T-helper 17 cell (primary cell): ENCODE measurements around the gene SH2D1B. TPM values are rescaled to one million over a fixed set of nuclear protein-coding genes. Genes with fewer than 3 reads are reported as not detected.

ENCODE experiments used
- ATAC-seq: fragments of 150-1000 bp; cut with Tn5 transposase; 2 replicates; pipeline ENCODE4 v1.10.0; 2021; ENCODE audit warnings: mild to moderate bottlenecking, moderate library complexity
- DNase-seq, 3 donors: peaks; one replicate each; pipeline versions ENCODE4 v3.0.0 to v3.0.0-alpha.2; 2020 to 2021
- H3K9me3 ChIP-seq: one replicate; pipeline ENCODE4 v1.7.0; 2013; ENCODE audit warnings: low read length, mild to moderate bottlenecking; ENCODE audit not compliant: control insufficient read depth, poor library complexity, severe bottlenecking
- H3K27ac Mint-ChIP-seq: one replicate; pipeline ENCODE4 v1.8.0; 2022; ENCODE audit warnings: mild to moderate bottlenecking, moderate library complexity, mixed read lengths
- H3K27me3 Mint-ChIP-seq: one replicate; pipeline ENCODE4 v1.8.0; 2022; ENCODE audit warnings: mixed read lengths
- H3K36me3 Mint-ChIP-seq: one replicate; pipeline ENCODE4 v1.8.0; 2022; ENCODE audit warnings: low read depth, mixed read lengths
- H3K4me1 Mint-ChIP-seq: one replicate; pipeline ENCODE4 v1.8.0; 2022; ENCODE audit warnings: mild to moderate bottlenecking, mixed read lengths
- H3K4me3 Mint-ChIP-seq: one replicate; pipeline ENCODE4 v1.8.0; 2022; ENCODE audit warnings: mild to moderate bottlenecking, moderate library complexity, mixed read lengths
- total RNA-seq, 4 donors: library from RNA in 2 of 4; stranded (reverse) in 2 of 4; gene quantifications; one replicate each; pipeline ENCODE4 v1.2.3 and lab custom pipeline; 2022 to 2026

Gene SH2D1B
- total RNA-seq, 2 donors from 2014 or later: 0.13 to 0.22 TPM

DNA sequence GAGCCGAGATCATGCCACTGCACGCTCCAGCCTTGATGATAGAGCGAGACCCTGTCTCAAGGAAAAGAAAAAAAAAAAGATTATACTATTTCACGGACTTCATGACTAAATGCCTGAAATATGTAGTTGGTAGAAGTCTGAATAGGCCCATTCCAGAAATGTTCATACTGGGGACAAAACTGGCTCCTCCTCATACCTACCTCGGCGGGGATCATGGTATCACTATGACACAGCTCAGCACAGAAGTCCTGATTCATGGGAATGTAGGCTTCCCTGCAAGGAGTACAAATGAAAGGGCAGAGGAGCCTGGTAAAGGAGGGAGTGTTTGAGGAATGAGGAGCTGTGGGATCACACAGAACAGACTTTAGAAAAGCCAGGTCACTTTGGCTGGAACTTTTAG is 40.3 kb downstream of the SH2D1B start:
- peaks cover 28% of the 10 kb centered on the region for H3K27me3 Mint-ChIP-seq
- H3K9me3 ChIP-seq: no peaks in the 10 kb centered on the region
- no peaks in the 10 kb centered on the region for H3K36me3 Mint-ChIP-seq
- DNase-seq (no peak), ATAC-seq (no peak)
- H3K4me1 Mint-ChIP-seq: no peaks in the 10 kb centered on the region
- no peak overlapping the region for H3K4me3 Mint-ChIP-seq
- no peak overlapping the region for H3K27ac Mint-ChIP-seq

GRCh38 chr1:162370721-162371120 is 41.2 kb downstream of the SH2D1B start:
- no peak overlapping the region for H3K4me3 Mint-ChIP-seq
- H3K4me1 Mint-ChIP-seq: no peaks in the 10 kb centered on the region
- ATAC-seq: no peak
- no peaks in the 10 kb centered on the region for H3K9me3 ChIP-seq
- no peak for DNase-seq
- no peaks in the 10 kb centered on the region for H3K36me3 Mint-ChIP-seq
- peaks cover 36% of the 10 kb centered on the region for H3K27me3 Mint-ChIP-seq
- no peak overlapping the region for H3K27ac Mint-ChIP-seq

DNA sequence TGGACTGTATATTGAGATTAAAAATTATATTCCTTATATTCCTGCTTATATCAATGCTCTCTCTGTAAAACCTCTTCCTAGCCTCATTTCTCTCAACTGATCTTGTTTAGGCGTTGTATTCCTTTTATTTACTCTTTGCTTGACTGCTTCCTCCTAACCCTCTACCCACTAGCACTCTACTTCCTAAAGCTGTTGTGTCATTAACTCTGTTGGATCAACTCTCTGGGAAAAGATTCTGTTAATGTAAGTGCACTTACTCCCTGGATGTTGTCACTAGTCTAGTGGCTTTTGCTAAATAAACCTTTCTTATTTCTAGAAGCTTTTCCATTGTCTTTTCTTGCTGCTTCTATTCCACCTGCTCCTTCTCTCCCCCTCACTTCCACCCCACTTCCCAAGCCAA is 41.8 kb downstream of the SH2D1B start:
- DNase-seq (no peak), ATAC-seq (no peak)
- H3K27me3 Mint-ChIP-seq: peaks cover 41% of the 10 kb centered on the region
- H3K36me3 Mint-ChIP-seq: no peaks in the 10 kb centered on the region
- no peak overlapping the region for H3K27ac Mint-ChIP-seq
- no peak overlapping the region for H3K4me3 Mint-ChIP-seq
- H3K9me3 ChIP-seq: no peaks in the 10 kb centered on the region
- H3K4me1 Mint-ChIP-seq: no peaks in the 10 kb centered on the region

DNA sequence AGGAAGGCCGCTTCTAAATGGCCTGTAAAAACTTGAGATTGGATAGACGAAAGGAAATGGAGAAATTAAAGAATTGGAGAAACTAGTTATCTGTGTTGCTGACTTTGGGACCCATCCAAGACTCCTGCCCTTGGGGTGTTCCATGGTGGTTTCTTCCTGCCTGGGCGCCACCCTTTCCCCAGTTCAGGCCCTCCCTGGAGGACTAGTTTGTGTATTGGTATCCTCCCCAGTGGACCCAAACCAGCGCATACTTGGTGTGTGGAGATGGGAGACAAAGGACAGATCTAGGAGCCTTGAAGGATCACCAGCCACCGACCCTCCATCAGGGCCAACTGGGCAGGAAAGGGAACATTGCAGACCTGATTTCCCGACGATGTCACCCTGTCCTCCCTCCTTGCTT is 42.4 kb downstream of the SH2D1B start:
- Mint-ChIP-seq H3K27me3 (peaks cover 47% of the 10 kb centered on the region), H3K36me3 (no peaks in the 10 kb centered on the region), H3K4me3 (no peak overlapping the region), H3K27ac (no peak overlapping the region), H3K4me1 (peaks cover 2% of the 10 kb centered on the region)
- DNase-seq: no peak
- H3K9me3 ChIP-seq: no peaks in the 10 kb centered on the region
- no peak for ATAC-seq

DNA sequence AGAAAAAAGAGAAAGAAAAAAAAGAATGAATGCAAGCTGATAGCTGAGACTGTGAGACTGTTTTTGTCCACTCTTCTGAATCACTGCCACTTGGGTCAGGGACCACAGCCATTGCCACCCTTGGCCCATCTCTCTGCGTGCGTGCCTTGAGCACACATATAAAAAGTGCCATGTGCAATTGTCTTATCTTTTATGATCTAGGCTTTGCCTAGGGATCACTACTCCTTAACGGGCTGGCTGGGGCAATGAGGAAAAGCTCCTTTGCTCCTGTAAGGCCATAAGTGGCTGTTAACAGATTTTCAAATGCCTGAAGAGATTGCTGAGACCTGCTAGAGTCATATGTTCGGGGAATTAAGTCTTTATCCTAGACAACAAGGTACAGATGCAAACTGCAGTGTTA is 43.5 kb downstream of the SH2D1B start:
- ATAC-seq: no peak
- Mint-ChIP-seq H3K36me3 (no peaks in the 10 kb centered on the region), H3K4me3 (no peak overlapping the region), H3K27me3 (peaks cover 58% of the 10 kb centered on the region), H3K27ac (no peak overlapping the region), H3K4me1 (peaks cover 2% of the 10 kb centered on the region)
- no peaks in the 10 kb centered on the region for H3K9me3 ChIP-seq
- DNase-seq: no peak

GRCh38 chr1:162367772-162368171 is 44.2 kb downstream of the SH2D1B start:
- no peaks in the 10 kb centered on the region for H3K9me3 ChIP-seq
- DNase-seq: no peak
- H3K27ac Mint-ChIP-seq: no peak overlapping the region
- no peak overlapping the region for H3K4me3 Mint-ChIP-seq
- peaks cover 2% of the 10 kb centered on the region for H3K4me1 Mint-ChIP-seq
- no peak for ATAC-seq
- H3K27me3 Mint-ChIP-seq: peaks cover 57% of the 10 kb centered on the region
- no peaks in the 10 kb centered on the region for H3K36me3 Mint-ChIP-seq

- DNase-seq (no peak), ATAC-seq (no peak)
- H3K27me3 Mint-ChIP-seq: peaks cover 50% of the 10 kb centered on the region
- H3K4me1 Mint-ChIP-seq: peaks cover 2% of the 10 kb centered on the region
- H3K27ac Mint-ChIP-seq: no peak overlapping the region
- H3K36me3 Mint-ChIP-seq: no peaks in the 10 kb centered on the region
- no peaks in the 10 kb centered on the region for H3K9me3 ChIP-seq
- H3K4me3 Mint-ChIP-seq: peak overlapping the region; percentile 59
These were observed 44.9 kb downstream of the SH2D1B start for GRCh38 chr1:162367073-162367472.

- H3K4me3 Mint-ChIP-seq: peak overlapping the region; percentile 59
- no peaks in the 10 kb centered on the region for H3K9me3 ChIP-seq
- no peak overlapping the region for H3K27ac Mint-ChIP-seq
- H3K27me3 Mint-ChIP-seq: peaks cover 48% of the 10 kb centered on the region
- DNase-seq (no peak), ATAC-seq (no peak)
- peaks cover 2% of the 10 kb centered on the region for H3K4me1 Mint-ChIP-seq
- no peaks in the 10 kb centered on the region for H3K36me3 Mint-ChIP-seq
These were observed 45.3 kb downstream of the SH2D1B start for GRCh38 chr1:162366671-162367070.

DNA sequence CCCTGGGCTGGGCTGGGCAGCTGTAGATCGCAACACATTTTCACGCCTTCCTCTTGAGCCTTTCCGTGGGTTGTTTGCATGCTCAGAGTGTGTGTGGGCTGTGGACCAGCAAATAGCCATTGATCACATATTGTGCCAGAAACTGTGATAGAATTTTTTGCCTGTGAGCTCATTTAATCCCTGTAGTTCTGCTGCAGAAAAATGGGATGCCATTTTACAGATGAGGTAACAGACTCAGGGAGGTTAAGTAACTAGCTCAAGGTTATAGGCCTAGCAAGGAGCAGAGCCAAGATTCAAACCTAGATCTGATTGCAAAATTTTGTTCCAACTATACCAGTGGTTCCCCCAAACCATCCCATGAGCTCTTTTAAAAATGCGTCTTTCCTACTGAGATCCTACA is 45.8 kb downstream of the SH2D1B start:
- no peaks in the 10 kb centered on the region for H3K9me3 ChIP-seq
- Mint-ChIP-seq H3K27ac (no peak overlapping the region), H3K4me1 (peaks cover 2% of the 10 kb centered on the region), H3K27me3 (peaks cover 48% of the 10 kb centered on the region), H3K4me3 (no peak overlapping the region), H3K36me3 (no peaks in the 10 kb centered on the region)
- DNase-seq (no peak), ATAC-seq (no peak)

GRCh38 chr1:162365284-162366020 is 46.5 kb downstream of the SH2D1B start:
- no peak for ATAC-seq
- Mint-ChIP-seq H3K4me1 (peaks cover 2% of the 10 kb centered on the region), H3K4me3 (no peak overlapping the region), H3K36me3 (no peaks in the 10 kb centered on the region), H3K27ac (no peak overlapping the region), H3K27me3 (peaks cover 48% of the 10 kb centered on the region)
- no peak for DNase-seq
- H3K9me3 ChIP-seq: no peaks in the 10 kb centered on the region

DNA sequence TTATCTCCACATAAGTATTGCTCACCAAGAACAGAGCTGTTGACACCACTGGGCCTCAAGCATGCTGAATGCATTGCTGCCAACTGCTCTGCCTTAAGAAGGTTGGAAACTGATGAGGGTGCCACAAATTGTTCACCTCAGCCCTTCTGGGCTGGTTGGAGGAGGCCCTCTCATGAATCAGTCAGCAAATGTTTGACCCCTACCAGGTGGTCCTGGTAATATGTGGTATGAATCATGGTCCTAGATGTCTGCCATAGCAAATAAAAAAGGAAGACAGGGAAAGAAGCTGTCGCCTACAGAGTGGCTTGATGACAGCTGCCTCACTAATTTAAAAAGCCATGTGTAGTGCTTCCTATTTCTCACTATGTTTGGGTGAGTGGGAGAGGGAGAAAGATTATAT is 47.4 kb downstream of the SH2D1B start:
- no peaks in the 10 kb centered on the region for H3K9me3 ChIP-seq
- DNase-seq: no peak
- Mint-ChIP-seq H3K4me3 (no peak overlapping the region), H3K4me1 (peaks cover 2% of the 10 kb centered on the region), H3K27me3 (peaks cover 53% of the 10 kb centered on the region), H3K36me3 (no peaks in the 10 kb centered on the region), H3K27ac (no peak overlapping the region)
- ATAC-seq: no peak

GRCh38 chr1:162363823-162364222 is 48.1 kb downstream of the SH2D1B start:
- no peak overlapping the region for H3K27ac Mint-ChIP-seq
- no peaks in the 10 kb centered on the region for H3K9me3 ChIP-seq
- no peaks in the 10 kb centered on the region for H3K36me3 Mint-ChIP-seq
- peaks cover 2% of the 10 kb centered on the region for H3K4me1 Mint-ChIP-seq
- DNase-seq (no peak), ATAC-seq (no peak)
- H3K4me3 Mint-ChIP-seq: no peak overlapping the region
- peaks cover 56% of the 10 kb centered on the region for H3K27me3 Mint-ChIP-seq

- no peak overlapping the region for H3K4me3 Mint-ChIP-seq
- peaks cover 56% of the 10 kb centered on the region for H3K27me3 Mint-ChIP-seq
- H3K9me3 ChIP-seq: no peaks in the 10 kb centered on the region
- H3K4me1 Mint-ChIP-seq: peaks cover 2% of the 10 kb centered on the region
- no peak overlapping the region for H3K27ac Mint-ChIP-seq
- ATAC-seq: no peak
- peaks cover 2% of the 10 kb centered on the region for H3K36me3 Mint-ChIP-seq
- DNase-seq: no peak
These were observed 50.6 kb downstream of the SH2D1B start for GRCh38 chr1:162361349-162361748.

- Mint-ChIP-seq H3K4me3 (no peak overlapping the region), H3K4me1 (peaks cover 2% of the 10 kb centered on the region), H3K36me3 (peaks cover 2% of the 10 kb centered on the region), H3K27me3 (peaks cover 56% of the 10 kb centered on the region), H3K27ac (no peak overlapping the region)
- DNase-seq: no peak
- ATAC-seq: no peak
- H3K9me3 ChIP-seq: no peaks in the 10 kb centered on the region
These were observed 51.1 kb downstream of the SH2D1B start for GRCh38 chr1:162360874-162361260.
